Stimulated activated CD4-positive, alpha-beta T cell treated with anti-CD3 and anti-CD28 coated beads, Interleukin-12 subunit alpha, Interleukin-12 subunit beta, amount 100 ng/mL, for 48 hours (primary cell): ENCODE data around the gene C17orf50.
A peak's percentile ranks its signal among the peaks of the same experiment; 100 is the strongest.

Source experiments
- DNase-seq, 3 donors: peaks; one replicate each; pipeline ENCODE4 v3.0.0-alpha.2; 2020; ENCODE audit warnings: low read depth in 2 of 3, low spot score in 1 of 3

Gene C17orf50

GRCh38 chr17:35760587-35760986, at the start of gene C17orf50:
TSS of gene C17orf50 (plus strand) at chr17:35760887. CDS start at chr17:35760942, 55 bp downstream.
- no peak for DNase-seq

GRCh38 chr17:35710950-35711349, 49.7 kb upstream of the C17orf50 start:
- no peak for DNase-seq

- DNase-seq: no peak
Observed at GRCh38 chr17:35713069-35713728, 47.5 kb upstream of the C17orf50 start.

- no peak for DNase-seq
Observed at GRCh38 chr17:35714988-35715387, 45.7 kb upstream of the C17orf50 start.

- DNase-seq: no peak
Observed at GRCh38 chr17:35715416-35715815, 45.3 kb upstream of the C17orf50 start.

GRCh38 chr17:35716173-35716572, 44.5 kb upstream of the C17orf50 start:
- DNase-seq: no peak

- no peak for DNase-seq
Observed at GRCh38 chr17:35716897-35717465, 43.7 kb upstream of the C17orf50 start.

GRCh38 chr17:35717475-35717874, 43.2 kb upstream of the C17orf50 start:
- no peak for DNase-seq

GRCh38 chr17:35723735-35724134, 37.0 kb upstream of the C17orf50 start:
- DNase-seq: no peak

GRCh38 chr17:35725058-35725457, 35.6 kb upstream of the C17orf50 start:
- DNase-seq: no peak

- no peak for DNase-seq
Observed at GRCh38 chr17:35725802-35726126, 34.9 kb upstream of the C17orf50 start.

GRCh38 chr17:35726127-35726952, 34.3 kb upstream of the C17orf50 start:
- no peak for DNase-seq

GRCh38 chr17:35726953-35727460, 33.7 kb upstream of the C17orf50 start:
- DNase-seq: no peak

- no peak for DNase-seq
Observed at GRCh38 chr17:35727635-35728034, 33.1 kb upstream of the C17orf50 start.

- DNase-seq: no peak
Observed at GRCh38 chr17:35728551-35728950, 32.1 kb upstream of the C17orf50 start.

- no peak for DNase-seq
Observed at GRCh38 chr17:35729405-35729833, 31.3 kb upstream of the C17orf50 start.

- DNase-seq: no peak
Observed at GRCh38 chr17:35730400-35731005, 30.2 kb upstream of the C17orf50 start.

- DNase-seq: peak in 2 of 3 donors; percentile 26 to 36
Observed at GRCh38 chr17:35731239-35731916, 29.3 kb upstream of the C17orf50 start, which contains the start of gene RASL10B. TSS of gene RASL10B (plus strand) at chr17:35731639. CDS start at chr17:35735185, 3,546 bp downstream.

- DNase-seq: no peak
Observed at GRCh38 chr17:35731917-35732805, 28.5 kb upstream of the C17orf50 start.

- DNase-seq: no peak
Observed at GRCh38 chr17:35732806-35733136, 27.9 kb upstream of the C17orf50 start.
